ENCODE data around the gene TSPEAR. TPM values are rescaled to one million over a fixed set of nuclear protein-coding genes. Genes with fewer than 3 reads are reported as not detected.
A peak's percentile ranks its signal among the peaks of the same experiment; 100 is the strongest.

Gene TSPEAR
- total RNA-seq, 6 experiments from 2014 or later, result not detected

GRCh38 chr21:44492567-44493385, 218.6 kb downstream of the TSPEAR start:
- no peak for ATAC-seq
- WGBS (ENCODE audit: insufficient coverage, low coverage, low lambda C conversion rate, missing lambda C conversion rate), result 81% methylated on average over 9 of the region's 9 CpGs
- no peak overlapping the region for H3K27ac ChIP-seq

GRCh38 chr21:44490816-44491215, 220.6 kb downstream of the TSPEAR start:
- Histone ChIP-seq H3K27me3 (no peaks in the 10 kb centered on the region), H3K4me3 (no peak overlapping the region), H3K4me1 (no peaks in the 10 kb centered on the region), H3K36me3 (no peaks in the 10 kb centered on the region), H3K27ac (no peak overlapping the region), H3K9me3 (no peaks in the 10 kb centered on the region)
- intact Hi-C loops (cut with DNase I), result no loop called here
- TF ChIP-seq POLR2A (IDR thresholded peaks at IDR 0.05) (no peak), CTCF (IDR thresholded peaks at IDR 0.05) (no peak)
- ATAC-seq, result no peak
- 90% methylated on average over 8 of the region's 9 CpGs for WGBS (ENCODE audit: insufficient coverage, low coverage, low lambda C conversion rate, missing lambda C conversion rate)
- no peak for DNase-seq

More at GRCh38 chr21:44492567-44493385, 218.6 kb downstream of the TSPEAR start:
- Histone ChIP-seq H3K4me3 (no peak overlapping the region), H3K36me3 (no peaks in the 10 kb centered on the region), H3K27me3 (no peaks in the 10 kb centered on the region), H3K4me1 (no peaks in the 10 kb centered on the region), H3K9me3 (no peaks in the 10 kb centered on the region)
- DNase-seq, result no peak
- TF ChIP-seq CTCF (IDR thresholded peaks at IDR 0.05) (no peak), POLR2A (IDR thresholded peaks at IDR 0.05) (no peak)
- intact Hi-C loops (cut with DNase I), result no loop called here

GRCh38 chr21:44490405-44490804, 221.0 kb downstream of the TSPEAR start:
- TF ChIP-seq CTCF (IDR thresholded peaks at IDR 0.05), result no peak
- Histone ChIP-seq H3K4me3 (no peak overlapping the region), H3K4me1 (no peaks in the 10 kb centered on the region), H3K27ac (no peak overlapping the region), H3K27me3 (no peaks in the 10 kb centered on the region), H3K9me3 (no peaks in the 10 kb centered on the region), H3K36me3 (no peaks in the 10 kb centered on the region)
- DNase-seq (peak in 1 of 3 donors; percentile 17), ATAC-seq (no peak)
- 96% methylated on average over 5 of the region's 19 CpGs for WGBS (ENCODE audit: insufficient coverage, low coverage, low lambda C conversion rate, missing lambda C conversion rate)
- intact Hi-C loops (cut with DNase I), result no loop called here

DNA sequence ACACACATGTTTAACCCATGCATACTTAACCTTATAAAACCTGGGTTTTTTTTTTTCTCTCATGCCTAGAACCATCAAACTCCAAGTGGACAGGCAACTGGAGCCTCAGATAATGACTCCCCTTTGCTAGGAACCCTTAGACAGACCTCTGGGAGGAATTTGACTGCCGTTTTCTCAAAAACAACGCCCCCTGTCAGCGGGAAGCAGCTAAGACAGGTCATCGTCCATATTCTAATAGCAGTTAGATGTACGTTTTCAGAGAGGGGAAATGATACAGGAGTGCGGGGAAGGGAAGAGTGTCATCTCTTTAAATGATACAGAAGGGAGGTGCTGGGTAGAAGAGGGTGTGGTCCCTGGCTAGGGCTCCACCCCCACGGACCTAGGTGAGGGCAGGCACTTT, 221.4 kb downstream of the TSPEAR start:
- WGBS (ENCODE audit: insufficient coverage, low coverage, low lambda C conversion rate, missing lambda C conversion rate), result 38% methylated on average over 7 of the region's 7 CpGs
- ATAC-seq, result no peak
- Histone ChIP-seq H3K36me3 (no peaks in the 10 kb centered on the region), H3K27ac (no peak overlapping the region), H3K27me3 (no peaks in the 10 kb centered on the region), H3K4me3 (no peak overlapping the region), H3K9me3 (no peaks in the 10 kb centered on the region), H3K4me1 (no peaks in the 10 kb centered on the region)
- TF ChIP-seq CTCF (IDR thresholded peaks at IDR 0.05) (no peak), POLR2A (IDR thresholded peaks at IDR 0.05) (no peak)
- intact Hi-C loops (cut with DNase I), result no loop called here
- DNase-seq, result no peak

Measured in right lobe of liver (tissue), 6 donors.